DND-41 (cell line): ENCODE data around the gene WDR88.

Experiments
- ATAC-seq: fragments of 200-7000 bp; cut with Tn5 transposase; 3 replicates; pipeline ENCODE4 v1.9.1; 2021; ENCODE audit warnings: low read depth; ENCODE audit not compliant: insufficient read depth
- DNase-seq: peaks from one replicate; pipeline ENCODE4 v3.0.0-alpha.2; 2020
- H2AFZ ChIP-seq: 2 replicates; pipeline ENCODE4 v1.6.0; 2012; ENCODE audit warnings: low read depth, low read length
- H3K27ac ChIP-seq: 2 replicates; pipeline ENCODE4 v1.5.1; 2012; ENCODE audit warnings: low read length, inconsistent platforms
- H3K27me3 ChIP-seq: fragments of 200-600 bp; sonication (generic); 2 replicates; pipeline ENCODE4 v1.6.0; 2012; ENCODE audit warnings: low read length, mild to moderate bottlenecking, inconsistent platforms; ENCODE audit not compliant: insufficient read depth, poor library complexity
- H3K36me3 ChIP-seq: 2 replicates; pipeline ENCODE4 v1.5.1; 2012; ENCODE audit warnings: low read length, inconsistent platforms; ENCODE audit not compliant: insufficient read depth
- H3K4me1 ChIP-seq: 2 replicates; pipeline ENCODE4 v1.5.1; 2012; ENCODE audit warnings: mild to moderate bottlenecking, low read length; ENCODE audit not compliant: insufficient read depth
- H3K4me2 ChIP-seq: 2 replicates; pipeline ENCODE4 v1.6.0; 2012; ENCODE audit warnings: mild to moderate bottlenecking, moderate library complexity, low read length, inconsistent platforms; ENCODE audit not compliant: insufficient read depth
- H3K4me3 ChIP-seq, 2 experiments: fragments of 200-600 bp in 1 of 2; shearing (Covaris generic) in 1 of 2; 2 replicates each; pipeline ENCODE4 v1.5.1; 2012 to 2016; ENCODE audit warnings: inconsistent platforms in 2 of 2, low read length in 2 of 2, mild to moderate bottlenecking in 2 of 2, low read depth in 1 of 2, moderate library complexity in 1 of 2
- H3K79me2 ChIP-seq: 2 replicates; pipeline ENCODE4 v1.6.0; 2012; ENCODE audit warnings: low read length, inconsistent platforms; ENCODE audit not compliant: insufficient read depth
- H3K9ac ChIP-seq: 2 replicates; pipeline ENCODE4 v1.6.0; 2012; ENCODE audit warnings: low read depth, mild to moderate bottlenecking, inconsistent platforms, low read length, moderate library complexity
- H3K9me3 ChIP-seq: 2 replicates; pipeline ENCODE4 v1.5.1; 2012; ENCODE audit warnings: low read length, moderate library complexity, mild to moderate bottlenecking, inconsistent platforms; ENCODE audit not compliant: insufficient read depth, severe bottlenecking
- H4K20me1 ChIP-seq: 2 replicates; pipeline ENCODE4 v1.6.0; 2012; ENCODE audit warnings: low read length; ENCODE audit not compliant: insufficient read depth
- EZH2 ChIP-seq: IDR thresholded peaks from 3 replicates; pipeline ENCODE4 v1.6.1; 2012; ENCODE audit warnings: borderline replicate concordance, low read depth, mild to moderate bottlenecking, moderate library complexity, low read length, inconsistent platforms; ENCODE audit not compliant: severe bottlenecking
- TF ChIP-seq, protein P1 (sequence below): IDR thresholded peaks from 2 replicates; pipeline ENCODE4 v1.5.1; 2012; ENCODE audit warnings: borderline replicate concordance, low read length, moderate library complexity, mild to moderate bottlenecking; ENCODE audit not compliant: poor library complexity, severe bottlenecking; ENCODE audit errors: extremely low read depth

WDR88 gene

DNA sequence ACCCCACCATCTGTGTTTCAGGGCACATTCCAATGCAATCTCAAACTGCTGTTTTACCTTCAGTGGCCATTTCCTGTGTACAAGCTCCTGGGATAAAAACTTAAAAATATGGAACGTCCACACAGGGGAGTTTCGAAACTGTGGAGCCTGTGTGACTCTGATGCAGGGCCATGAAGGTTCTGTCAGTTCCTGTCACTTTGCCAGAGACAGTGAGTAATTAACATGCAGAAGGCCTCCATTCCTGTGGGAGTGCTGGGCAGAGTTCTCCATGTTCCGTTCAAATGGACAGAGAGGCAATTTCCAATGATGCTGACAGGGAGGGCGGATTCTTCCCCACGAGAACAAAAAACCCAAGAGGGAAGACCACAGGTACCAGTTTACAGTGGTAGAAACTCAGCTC lies 24.4 kb downstream of the WDR88 start:
- H3K27me3 ChIP-seq, result no peaks in the 10 kb centered on the region
- H3K4me3 ChIP-seq, result no peak overlapping the region
- TF ChIP-seq EZH2, result no peak
- TF ChIP-seq, protein P1, sequence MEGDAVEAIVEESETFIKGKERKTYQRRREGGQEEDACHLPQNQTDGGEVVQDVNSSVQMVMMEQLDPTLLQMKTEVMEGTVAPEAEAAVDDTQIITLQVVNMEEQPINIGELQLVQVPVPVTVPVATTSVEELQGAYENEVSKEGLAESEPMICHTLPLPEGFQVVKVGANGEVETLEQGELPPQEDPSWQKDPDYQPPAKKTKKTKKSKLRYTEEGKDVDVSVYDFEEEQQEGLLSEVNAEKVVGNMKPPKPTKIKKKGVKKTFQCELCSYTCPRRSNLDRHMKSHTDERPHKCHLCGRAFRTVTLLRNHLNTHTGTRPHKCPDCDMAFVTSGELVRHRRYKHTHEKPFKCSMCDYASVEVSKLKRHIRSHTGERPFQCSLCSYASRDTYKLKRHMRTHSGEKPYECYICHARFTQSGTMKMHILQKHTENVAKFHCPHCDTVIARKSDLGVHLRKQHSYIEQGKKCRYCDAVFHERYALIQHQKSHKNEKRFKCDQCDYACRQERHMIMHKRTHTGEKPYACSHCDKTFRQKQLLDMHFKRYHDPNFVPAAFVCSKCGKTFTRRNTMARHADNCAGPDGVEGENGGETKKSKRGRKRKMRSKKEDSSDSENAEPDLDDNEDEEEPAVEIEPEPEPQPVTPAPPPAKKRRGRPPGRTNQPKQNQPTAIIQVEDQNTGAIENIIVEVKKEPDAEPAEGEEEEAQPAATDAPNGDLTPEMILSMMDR, result no peak
- no peak overlapping the region for H3K4me2 ChIP-seq
- H2AFZ ChIP-seq, result no peak overlapping the region
- H3K9ac ChIP-seq, result no peak overlapping the region
- H3K4me1 ChIP-seq, result peaks cover 22% of the 10 kb centered on the region
- no peak overlapping the region for H3K27ac ChIP-seq
- no peaks in the 10 kb centered on the region for H3K9me3 ChIP-seq
- H3K79me2 ChIP-seq, result no peaks in the 10 kb centered on the region
- H3K36me3 ChIP-seq, result no peaks in the 10 kb centered on the region
- ATAC-seq (no peak), DNase-seq (no peak)
- 0 out of 2 replicates have a peak, but pooled peaks cover 2% of the 10 kb centered on the region for H4K20me1 ChIP-seq

DNA sequence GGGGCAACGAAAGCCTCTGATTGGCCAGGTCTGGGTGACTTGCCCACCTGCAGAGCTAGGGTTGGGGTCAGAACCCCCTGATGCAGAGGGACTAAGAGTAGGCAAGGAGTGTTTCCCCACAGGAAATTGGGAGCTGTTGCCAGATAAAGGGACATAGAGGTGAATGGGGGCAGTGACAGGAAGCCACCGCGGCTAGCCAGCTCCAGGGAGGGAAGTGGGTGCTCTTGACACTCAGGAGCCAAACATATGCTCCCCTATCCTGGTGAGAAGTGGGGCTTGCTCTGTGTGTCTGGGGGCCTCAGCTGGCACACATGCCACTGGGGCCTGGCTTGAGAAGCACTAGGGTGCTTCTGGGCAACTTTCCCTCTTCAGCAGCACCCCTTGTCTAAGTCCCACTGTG lies 26.0 kb downstream of the WDR88 start:
- TF ChIP-seq EZH2, result no peak
- TF ChIP-seq, protein P1, result no peak
- no peak overlapping the region for H3K4me2 ChIP-seq

DNA sequence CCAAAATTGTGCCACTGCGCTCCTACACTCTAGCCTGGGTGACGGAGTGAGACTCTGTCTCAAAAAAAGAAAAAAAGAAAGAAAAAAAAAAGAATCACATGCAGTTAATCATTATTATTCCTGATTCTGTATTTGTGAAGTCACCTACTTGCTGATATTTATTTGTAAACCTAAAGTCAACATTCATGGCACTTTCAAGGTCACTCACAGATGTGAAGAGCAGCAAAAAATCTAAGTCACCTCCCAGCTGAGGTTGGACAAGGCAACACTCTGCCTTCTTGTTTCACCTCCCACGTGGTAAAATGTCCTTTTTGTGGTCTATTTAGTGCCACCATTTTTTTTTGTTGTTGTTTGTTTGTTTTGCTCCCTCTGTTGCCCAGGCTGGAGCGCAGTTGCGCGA lies 26.5 kb downstream of the WDR88 start:
- Histone ChIP-seq H3K9me3 (no peaks in the 10 kb centered on the region), H3K79me2 (no peaks in the 10 kb centered on the region), H2AFZ (no peak overlapping the region), H3K4me3 (no peak overlapping the region), H3K36me3 (no peaks in the 10 kb centered on the region), H3K9ac (no peak overlapping the region), H3K27ac (no peak overlapping the region), H4K20me1 (0 out of 2 replicates have a peak, but pooled peaks cover 2% of the 10 kb centered on the region), H3K4me1 (peaks cover 25% of the 10 kb centered on the region), H3K4me2 (no peak overlapping the region), H3K27me3 (no peaks in the 10 kb centered on the region)
- ATAC-seq, result no peak
- TF ChIP-seq, protein P1, result no peak
- no peak for TF ChIP-seq EZH2
- no peak for DNase-seq

More for the DNA sequence above, 26.0 kb downstream of the WDR88 start:
- Histone ChIP-seq H3K27ac (no peak overlapping the region), H3K9ac (no peak overlapping the region), H3K9me3 (no peaks in the 10 kb centered on the region), H4K20me1 (0 out of 2 replicates have a peak, but pooled peaks cover 2% of the 10 kb centered on the region), H3K4me1 (peaks cover 25% of the 10 kb centered on the region), H3K36me3 (no peaks in the 10 kb centered on the region), H3K4me3 (no peak overlapping the region), H3K27me3 (no peaks in the 10 kb centered on the region), H2AFZ (no peak overlapping the region), H3K79me2 (no peaks in the 10 kb centered on the region)
- ATAC-seq, result no peak
- DNase-seq, result no peak

DNA sequence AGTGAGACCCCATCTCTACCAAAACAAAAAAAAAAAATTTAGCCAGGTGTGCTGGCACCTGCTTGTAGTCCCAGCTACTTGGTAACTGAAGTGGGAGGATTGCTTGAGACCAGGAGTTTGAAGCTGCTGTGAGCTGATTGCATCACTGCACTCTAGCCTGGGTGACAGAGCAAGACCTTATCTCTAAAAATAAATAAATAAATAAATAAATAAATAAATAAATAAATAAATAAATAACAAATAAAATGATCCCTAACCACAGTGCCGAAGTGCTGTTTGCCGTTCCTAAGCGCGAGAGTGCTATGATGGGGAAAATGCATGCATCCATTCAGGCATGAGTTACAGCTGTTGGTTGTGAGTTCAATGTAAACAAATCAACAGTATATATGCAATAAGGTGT lies 27.2 kb downstream of the WDR88 start:
- Histone ChIP-seq H3K4me2 (no peak overlapping the region), H3K27ac (no peak overlapping the region), H2AFZ (no peak overlapping the region), H3K9me3 (no peaks in the 10 kb centered on the region), H3K9ac (no peak overlapping the region), H3K36me3 (no peaks in the 10 kb centered on the region), H4K20me1 (0 out of 2 replicates have a peak, but pooled peaks cover 2% of the 10 kb centered on the region), H3K79me2 (no peaks in the 10 kb centered on the region), H3K4me1 (peaks cover 25% of the 10 kb centered on the region), H3K4me3 (no peak overlapping the region), H3K27me3 (no peaks in the 10 kb centered on the region)
- TF ChIP-seq, protein P1, result no peak
- no peak for TF ChIP-seq EZH2
- no peak for DNase-seq
- ATAC-seq, result no peak
